ENCODE measurements around the gene TIGD2. TPM values are rescaled to one million over a fixed set of nuclear protein-coding genes. Genes with fewer than 3 reads are reported as not detected.

Gene TIGD2
- total RNA-seq, 1 donor from 2014 or later = 8.8 TPM

DNA sequence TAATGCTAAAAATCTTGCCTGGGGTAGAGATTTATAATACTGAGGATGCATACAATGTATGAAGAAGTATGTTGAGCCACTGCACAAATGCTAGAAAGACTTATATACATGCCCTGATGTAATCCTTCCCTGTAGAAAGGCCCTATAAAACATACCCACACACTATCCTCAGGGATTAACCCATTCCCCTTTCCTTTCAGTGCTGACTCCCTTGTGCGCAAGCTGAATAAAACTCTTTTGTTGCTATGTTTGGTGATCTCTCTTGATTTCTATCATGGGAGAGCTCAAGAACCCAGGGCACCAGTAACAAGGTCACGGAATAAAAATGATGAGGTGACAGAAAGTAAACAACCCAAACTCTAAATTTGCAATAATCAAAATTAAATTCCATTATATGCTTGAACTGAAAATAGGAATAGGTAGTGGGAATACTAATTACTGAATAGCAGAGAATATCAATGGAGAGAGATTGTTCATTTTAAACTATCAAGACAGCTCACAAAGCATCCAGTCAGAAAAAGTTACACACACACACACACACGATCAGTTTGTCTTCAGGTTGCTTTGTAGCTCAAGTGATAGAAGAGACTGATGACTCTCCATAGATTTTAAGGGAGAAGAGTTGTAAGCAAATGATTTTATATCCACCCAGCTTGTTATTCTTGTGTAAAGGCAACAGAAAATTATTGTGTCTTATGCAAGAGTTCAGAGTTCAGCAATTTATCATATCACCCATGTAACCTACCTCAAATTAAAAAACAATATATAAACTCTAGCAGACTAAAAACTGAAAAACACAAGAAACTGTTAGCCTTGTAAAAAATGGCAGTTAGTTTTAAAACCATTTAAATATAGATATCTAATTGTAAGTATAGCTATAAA, 14.8 kb downstream of the TIGD2 start:
- H3K4me3 Mint-ChIP-seq (ENCODE audit: unreplicated experiment) = no peak overlapping the region
- H3K36me3 Mint-ChIP-seq (ENCODE audit: low read depth, unreplicated experiment) = peaks cover 8% of the 10 kb centered on the region
- TF ChIP-seq, protein P1, sequence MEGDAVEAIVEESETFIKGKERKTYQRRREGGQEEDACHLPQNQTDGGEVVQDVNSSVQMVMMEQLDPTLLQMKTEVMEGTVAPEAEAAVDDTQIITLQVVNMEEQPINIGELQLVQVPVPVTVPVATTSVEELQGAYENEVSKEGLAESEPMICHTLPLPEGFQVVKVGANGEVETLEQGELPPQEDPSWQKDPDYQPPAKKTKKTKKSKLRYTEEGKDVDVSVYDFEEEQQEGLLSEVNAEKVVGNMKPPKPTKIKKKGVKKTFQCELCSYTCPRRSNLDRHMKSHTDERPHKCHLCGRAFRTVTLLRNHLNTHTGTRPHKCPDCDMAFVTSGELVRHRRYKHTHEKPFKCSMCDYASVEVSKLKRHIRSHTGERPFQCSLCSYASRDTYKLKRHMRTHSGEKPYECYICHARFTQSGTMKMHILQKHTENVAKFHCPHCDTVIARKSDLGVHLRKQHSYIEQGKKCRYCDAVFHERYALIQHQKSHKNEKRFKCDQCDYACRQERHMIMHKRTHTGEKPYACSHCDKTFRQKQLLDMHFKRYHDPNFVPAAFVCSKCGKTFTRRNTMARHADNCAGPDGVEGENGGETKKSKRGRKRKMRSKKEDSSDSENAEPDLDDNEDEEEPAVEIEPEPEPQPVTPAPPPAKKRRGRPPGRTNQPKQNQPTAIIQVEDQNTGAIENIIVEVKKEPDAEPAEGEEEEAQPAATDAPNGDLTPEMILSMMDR (IDR thresholded peaks at IDR 0.05; ENCODE audit: unreplicated experiment) = no peak
- H3K27me3 Mint-ChIP-seq (ENCODE audit: unreplicated experiment) = peaks cover 4% of the 10 kb centered on the region
- H3K27ac Mint-ChIP-seq (ENCODE audit: unreplicated experiment) = no peak overlapping the region
- no peaks in the 10 kb centered on the region for H3K9me3 Mint-ChIP-seq (ENCODE audit: unreplicated experiment)
- peaks cover 6% of the 10 kb centered on the region for H3K4me1 Mint-ChIP-seq (ENCODE audit: unreplicated experiment)
- DNase-seq (ENCODE audit: low spot score) = no peak

- DNase-seq (ENCODE audit: low spot score) = no peak
- H3K9me3 Mint-ChIP-seq (ENCODE audit: unreplicated experiment) = no peaks in the 10 kb centered on the region
- H3K4me3 Mint-ChIP-seq (ENCODE audit: unreplicated experiment) = no peak overlapping the region
- peaks cover 2% of the 10 kb centered on the region for H3K27me3 Mint-ChIP-seq (ENCODE audit: unreplicated experiment)
- no peak overlapping the region for H3K27ac Mint-ChIP-seq (ENCODE audit: unreplicated experiment)
- H3K36me3 Mint-ChIP-seq (ENCODE audit: low read depth, unreplicated experiment) = no peaks in the 10 kb centered on the region
- H3K4me1 Mint-ChIP-seq (ENCODE audit: unreplicated experiment) = no peaks in the 10 kb centered on the region
- TF ChIP-seq, protein P1 (IDR thresholded peaks at IDR 0.05; ENCODE audit: unreplicated experiment) = no peak
Measured at GRCh38 chr4:89129080-89129640, 17.8 kb downstream of the TIGD2 start.

DNA sequence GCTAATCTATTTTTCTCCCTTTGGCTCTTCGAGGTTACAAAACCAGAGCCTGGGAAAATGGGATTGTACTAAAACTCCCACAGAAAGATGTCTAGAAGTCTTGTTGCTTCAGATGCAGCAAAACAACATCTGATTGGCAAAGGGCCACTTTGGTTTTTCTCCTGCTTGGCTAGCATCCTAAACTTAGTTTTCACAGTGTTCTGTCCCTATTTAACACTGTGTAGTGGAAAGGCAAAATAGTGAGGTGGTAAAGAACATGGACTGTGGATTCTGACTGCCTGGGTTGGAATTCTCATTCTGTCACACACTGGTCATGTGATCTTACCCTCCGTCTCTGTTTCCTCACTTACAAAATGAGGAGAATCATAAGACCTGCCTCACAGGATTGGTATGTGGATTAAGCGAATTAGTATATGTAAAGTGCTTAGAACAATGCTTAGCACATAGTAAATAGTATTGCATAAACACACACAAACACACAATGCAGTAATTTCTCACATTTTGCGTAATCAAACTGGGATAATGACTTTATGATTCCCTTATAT, 23.5 kb downstream of the TIGD2 start:
- no peaks in the 10 kb centered on the region for H3K9me3 Mint-ChIP-seq (ENCODE audit: unreplicated experiment)
- H3K4me3 Mint-ChIP-seq (ENCODE audit: unreplicated experiment) = no peak overlapping the region
- H3K27ac Mint-ChIP-seq (ENCODE audit: unreplicated experiment) = no peak overlapping the region
- H3K27me3 Mint-ChIP-seq (ENCODE audit: unreplicated experiment) = no peaks in the 10 kb centered on the region
- TF ChIP-seq, protein P1 (IDR thresholded peaks at IDR 0.05; ENCODE audit: unreplicated experiment) = no peak
- H3K4me1 Mint-ChIP-seq (ENCODE audit: unreplicated experiment) = no peaks in the 10 kb centered on the region
- no peak for DNase-seq (ENCODE audit: low spot score)
- H3K36me3 Mint-ChIP-seq (ENCODE audit: low read depth, unreplicated experiment) = no peaks in the 10 kb centered on the region

DNA sequence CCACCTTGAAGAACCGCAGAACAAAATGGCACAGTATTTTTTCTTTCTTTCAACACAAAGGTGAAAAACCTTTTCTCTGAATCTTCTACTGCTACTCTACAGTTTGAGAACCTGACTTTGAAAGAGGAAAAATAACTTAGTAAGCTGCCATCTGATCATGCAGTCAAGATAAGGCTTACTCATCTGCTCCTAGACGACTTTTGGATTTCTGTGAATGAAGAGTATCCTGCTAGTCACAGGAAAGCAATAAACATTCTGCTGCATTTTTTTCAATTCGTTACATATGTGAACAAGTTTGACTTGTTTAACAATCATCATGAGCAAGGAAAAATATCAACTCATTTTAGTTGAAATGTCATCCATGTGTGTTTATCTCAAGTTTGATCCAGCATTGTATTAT, 25.2 kb downstream of the TIGD2 start:
- no peak for DNase-seq (ENCODE audit: low spot score)

More for the DNA sequence above, 25.2 kb downstream of the TIGD2 start:
- TF ChIP-seq, protein P1 (IDR thresholded peaks at IDR 0.05; ENCODE audit: unreplicated experiment) = no peak
- no peak overlapping the region for H3K4me3 Mint-ChIP-seq (ENCODE audit: unreplicated experiment)
- H3K9me3 Mint-ChIP-seq (ENCODE audit: unreplicated experiment) = no peaks in the 10 kb centered on the region
- no peaks in the 10 kb centered on the region for H3K4me1 Mint-ChIP-seq (ENCODE audit: unreplicated experiment)
- peaks cover 2% of the 10 kb centered on the region for H3K27me3 Mint-ChIP-seq (ENCODE audit: unreplicated experiment)
- no peaks in the 10 kb centered on the region for H3K36me3 Mint-ChIP-seq (ENCODE audit: low read depth, unreplicated experiment)
- no peak overlapping the region for H3K27ac Mint-ChIP-seq (ENCODE audit: unreplicated experiment)

Measured in endothelial cell (in vitro differentiated cells).